ENCODE results near the gene INTS1.

GRCh38 chr7:1484569-1484968 lies 19.6 kb downstream of the INTS1 start:
- TF ChIP-seq POLR2A (IDR thresholded peaks at IDR 0.05) = no peak
- TF ChIP-seq CTCF (IDR thresholded peaks at IDR 0.05) = no peak
- TF ChIP-seq POLR2AphosphoS5 (IDR thresholded peaks at IDR 0.05) = no peak

Measured in transverse colon (tissue), 4 donors.